Measurements from ENCODE around the gene CD247. TPM values are rescaled to one million over a fixed set of nuclear protein-coding genes. Genes with fewer than 3 reads are reported as not detected.

Gene CD247
- total RNA-seq, 2 donors from 2014 or later: 118 to 158 TPM

GRCh38 chr1:167502719-167503462 lies 15.4 kb downstream of the CD247 start:
- ATAC-seq (no peak), DNase-seq (ENCODE audit: low spot score in 2 of 2) (no peak)
- H3K27ac Mint-ChIP-seq: peak overlapping the region in 1 of 2 donors; percentile 98
- peaks cover 14 to 36% of the 10 kb centered on the region in 2 donors for H3K36me3 Mint-ChIP-seq
- H3K9me3 Mint-ChIP-seq: no peaks in the 10 kb centered on the region

- DNase-seq (ENCODE audit: low spot score in 2 of 2) (no peak), ATAC-seq (peak; percentile 13 to 39)
- peaks cover 9 to 33% of the 10 kb centered on the region in 2 donors for H3K36me3 Mint-ChIP-seq
- H3K9me3 Mint-ChIP-seq: no peaks in the 10 kb centered on the region
- peak overlapping the region; percentile 98 to 99 for H3K27ac Mint-ChIP-seq
These were observed 16.2 kb downstream of the CD247 start for GRCh38 chr1:167502192-167502551.

GRCh38 chr1:167501515-167502191 lies 16.7 kb downstream of the CD247 start:
- no peaks in the 10 kb centered on the region for H3K9me3 Mint-ChIP-seq
- peaks cover 11 to 33% of the 10 kb centered on the region in 2 donors for H3K36me3 Mint-ChIP-seq
- ATAC-seq (peak; percentile 63 to 66), DNase-seq (ENCODE audit: low spot score in 2 of 2) (peak in 1 of 2 donors; percentile 53)
- peak overlapping the region; percentile 98 to 99 for H3K27ac Mint-ChIP-seq

- peak overlapping the region; percentile 98 to 99 for H3K27ac Mint-ChIP-seq
- ATAC-seq (peak; percentile 63 to 73), DNase-seq (ENCODE audit: low spot score in 2 of 2) (no peak)
- no peaks in the 10 kb centered on the region for H3K9me3 Mint-ChIP-seq
- peaks cover 11 to 29% of the 10 kb centered on the region in 2 donors for H3K36me3 Mint-ChIP-seq
These were observed 18.0 kb downstream of the CD247 start for GRCh38 chr1:167500283-167500860.

- no peak for DNase-seq (ENCODE audit: low spot score in 2 of 2)
- no peaks in the 10 kb centered on the region for H3K9me3 Mint-ChIP-seq
- peaks cover 11 to 29% of the 10 kb centered on the region in 2 donors for H3K36me3 Mint-ChIP-seq
- ATAC-seq: peak; percentile 53 to 64
- H3K27ac Mint-ChIP-seq: peak overlapping the region; percentile 98 to 99
These were observed 18.6 kb downstream of the CD247 start for GRCh38 chr1:167499664-167500101.

GRCh38 chr1:167499106-167499505 lies 19.2 kb downstream of the CD247 start:
- Mint-ChIP-seq H3K27ac (peak overlapping the region; percentile 98 to 99), H3K9me3 (no peaks in the 10 kb centered on the region), H3K36me3 (peaks cover 11 to 29% of the 10 kb centered on the region in 2 donors)
- DNase-seq (ENCODE audit: low spot score in 2 of 2) (no peak), ATAC-seq (peak; percentile 10 to 20)

- Mint-ChIP-seq H3K9me3 (no peaks in the 10 kb centered on the region), H3K36me3 (peaks cover 11 to 23% of the 10 kb centered on the region in 2 donors), H3K27ac (peak overlapping the region; percentile 1 to 61)
- no peak for DNase-seq (ENCODE audit: low spot score in 2 of 2)
- no peak for ATAC-seq
These were observed 21.3 kb downstream of the CD247 start for GRCh38 chr1:167496797-167497619.

GRCh38 chr1:167493372-167493771 lies 25.0 kb downstream of the CD247 start:
- no peak for DNase-seq (ENCODE audit: low spot score in 2 of 2)
- H3K9me3 Mint-ChIP-seq: no peaks in the 10 kb centered on the region
- no peak for ATAC-seq
- H3K36me3 Mint-ChIP-seq: peaks cover 10 to 26% of the 10 kb centered on the region in 2 donors
- H3K27ac Mint-ChIP-seq: peak overlapping the region; percentile 74 to 95

GRCh38 chr1:167492481-167492910 lies 25.8 kb downstream of the CD247 start:
- H3K27ac Mint-ChIP-seq: peak overlapping the region; percentile 95 to 96
- peak in 1 of 2 donors; percentile 78 for DNase-seq (ENCODE audit: low spot score in 2 of 2)
- peaks cover 10 to 28% of the 10 kb centered on the region in 2 donors for H3K36me3 Mint-ChIP-seq
- ATAC-seq: peak; percentile 61 to 68
- no peaks in the 10 kb centered on the region for H3K9me3 Mint-ChIP-seq

- no peaks in the 10 kb centered on the region for H3K9me3 Mint-ChIP-seq
- H3K36me3 Mint-ChIP-seq: peaks cover 9 to 30% of the 10 kb centered on the region in 2 donors
- peak; percentile 49 to 70 for ATAC-seq
These were observed 26.5 kb downstream of the CD247 start for GRCh38 chr1:167491586-167492461.

GRCh38 chr1:167490765-167491164 lies 27.6 kb downstream of the CD247 start:
- DNase-seq (ENCODE audit: low spot score in 2 of 2): no peak
- Mint-ChIP-seq H3K36me3 (peaks cover 17 to 36% of the 10 kb centered on the region in 2 donors), H3K9me3 (no peaks in the 10 kb centered on the region), H3K27ac (peak overlapping the region; percentile 95 to 98)
- no peak for ATAC-seq

More at GRCh38 chr1:167491586-167492461, 26.5 kb downstream of the CD247 start:
- DNase-seq (ENCODE audit: low spot score in 2 of 2): no peak
- peak overlapping the region; percentile 95 to 96 for H3K27ac Mint-ChIP-seq

- Mint-ChIP-seq H3K36me3 (peaks cover 18 to 42% of the 10 kb centered on the region in 2 donors), H3K9me3 (no peaks in the 10 kb centered on the region), H3K27ac (peak overlapping the region; percentile 95 to 98)
- peak; percentile 55 to 85 for DNase-seq (ENCODE audit: low spot score in 2 of 2)
- peak; percentile 52 to 69 for ATAC-seq
These were observed 28.6 kb downstream of the CD247 start for GRCh38 chr1:167489571-167490340.

- Mint-ChIP-seq H3K9me3 (no peaks in the 10 kb centered on the region), H3K36me3 (peaks cover 19 to 44% of the 10 kb centered on the region in 2 donors), H3K27ac (peak overlapping the region; percentile 72 to 95)
- DNase-seq (ENCODE audit: low spot score in 2 of 2): no peak
- no peak for ATAC-seq
These were observed 29.5 kb downstream of the CD247 start for GRCh38 chr1:167488786-167489185.

- Mint-ChIP-seq H3K9me3 (no peaks in the 10 kb centered on the region), H3K27ac (peak overlapping the region in 1 of 2 donors; percentile 95), H3K36me3 (peaks cover 23 to 52% of the 10 kb centered on the region in 2 donors)
- DNase-seq (ENCODE audit: low spot score in 2 of 2) (no peak), ATAC-seq (no peak)
These were observed 30.7 kb downstream of the CD247 start for GRCh38 chr1:167487614-167488013.

Data from activated naive CD4-positive, alpha-beta T cell treated with anti-CD3 and anti-CD28 coated beads, Interleukin-2, amount 50 U/mL, for 72 hours (primary cell).